SU-DHL-6 (cell line): ENCODE data around the gene SLC6A20.

Experiments used
- H2AFZ ChIP-seq: fragments of 200-600 bp; sonication (generic); 2 replicates; pipeline ENCODE4 v1.6.1; 2014; ENCODE audit warnings: low read depth, mild to moderate bottlenecking, moderate library complexity, mixed read lengths, antibody characterized with exemption, low read length; ENCODE audit not compliant: severe bottlenecking
- H3F3A ChIP-seq: fragments of 200-600 bp; shearing (Covaris generic); 2 replicates; pipeline ENCODE4 v1.6.0; 2016; ENCODE audit warnings: antibody characterized with exemption, mild to moderate bottlenecking; ENCODE audit not compliant: insufficient read depth
- H3K27ac ChIP-seq: fragments of 200-600 bp; sonication (generic); 2 replicates; pipeline ENCODE4 v1.5.1; 2016; ENCODE audit warnings: low read depth, mild to moderate bottlenecking, low read length, moderate library complexity, mixed read lengths
- H3K27me3 ChIP-seq: fragments of 200-600 bp; sonication (generic), shearing (Covaris generic); 2 replicates; pipeline ENCODE4 v1.6.0; 2014; ENCODE audit warnings: mild to moderate bottlenecking, low read length
- H3K36me3 ChIP-seq: fragments of 200-600 bp; sonication (generic); 2 replicates; pipeline ENCODE4 v1.6.1; 2014; ENCODE audit warnings: mild to moderate bottlenecking, low read length, mixed read lengths
- H3K4me2 ChIP-seq: fragments of 300-600, 200-600 bp; shearing (Covaris generic), sonication (generic); 2 replicates; pipeline ENCODE4 v1.6.0; 2014; ENCODE audit warnings: low read length, low read depth, mild to moderate bottlenecking; ENCODE audit not compliant: poor library complexity, severe bottlenecking
- H3K4me3 ChIP-seq: fragments of 200-600 bp; sonication (generic); 2 replicates; pipeline ENCODE4 v1.5.1; 2014; ENCODE audit warnings: antibody characterized with exemption, low read length, mild to moderate bottlenecking, mixed read lengths; ENCODE audit not compliant: insufficient read depth, poor library complexity, severe bottlenecking
- H3K79me2 ChIP-seq: fragments of 200-600 bp; sonication (generic); 2 replicates; pipeline ENCODE4 v1.6.1; 2014; ENCODE audit warnings: mild to moderate bottlenecking, low read length, moderate library complexity; ENCODE audit not compliant: insufficient read depth
- H3K9ac ChIP-seq: fragments of 200-600 bp; sonication (generic); 2 replicates; pipeline ENCODE4 v1.7.0; 2014; ENCODE audit warnings: mild to moderate bottlenecking, low read length
- H3K9me2 ChIP-seq: fragments of 200-600 bp; sonication (generic); replicated peaks from 2 replicates; pipeline ENCODE4 v1.6.1; 2014; ENCODE audit warnings: low read length; ENCODE audit not compliant: insufficient read depth
- H3K9me3 ChIP-seq: fragments of 200-600 bp; sonication (generic); 2 replicates; pipeline ENCODE4 v1.6.1; 2014; ENCODE audit warnings: low read length, mixed read lengths; ENCODE audit not compliant: insufficient read depth
- H4K20me1 ChIP-seq: fragments of 200-600 bp; sonication (generic); 2 replicates; pipeline ENCODE4 v1.6.1; 2014; ENCODE audit warnings: low read depth, mild to moderate bottlenecking, antibody characterized with exemption, low read length, moderate library complexity, mixed read lengths
- CTCF ChIP-seq: fragments of 200-600 bp; sonication (generic); IDR thresholded peaks from one replicate; pipeline ENCODE4 v1.5.1; 2017; ENCODE audit warnings: antibody characterized with exemption, mild to moderate bottlenecking, low read length, moderate library complexity; ENCODE audit not compliant: insufficient read depth, poor library complexity, severe bottlenecking
- EZH2phosphoT487 ChIP-seq: fragments of 200-600 bp; sonication (generic), shearing (Covaris generic); conservative IDR thresholded peaks from 2 replicates; pipeline ENCODE4 v1.6.1; 2018; ENCODE audit warnings: mild to moderate bottlenecking, antibody characterized with exemption, low read length, moderate library complexity, mixed read lengths

Gene SLC6A20

GRCh38 chr3:45841757-45842491 lies 45.6 kb upstream of the SLC6A20 start, which contains the start of gene LZTFL1:
TSS of gene LZTFL1 (minus strand) at chr3:45842119. CDS start at chr3:45841991, 128 bp downstream.
- peak within 1 kb of the TSS; percentile 75 for H3K4me3 ChIP-seq
- H4K20me1 ChIP-seq = no peaks in the 10 kb centered on the region
- no peak for TF ChIP-seq EZH2phosphoT487
- TF ChIP-seq CTCF = no peak
- H3K79me2 ChIP-seq = no peaks in the 10 kb centered on the region
- no peaks in the 10 kb centered on the region for H3K36me3 ChIP-seq
- H3K9me3 ChIP-seq = no peaks in the 10 kb centered on the region
- H3K27ac ChIP-seq = no peak within 1 kb of the TSS
- peak within 1 kb of the TSS; percentile 95 for H2AFZ ChIP-seq
- H3K9me2 ChIP-seq = no peaks in the 10 kb centered on the region; the same call in 1 of the 2 replicates
- H3K4me2 ChIP-seq = peak within 1 kb of the TSS; percentile 80
- no peaks in the 10 kb centered on the region for H3K27me3 ChIP-seq
- H3K9ac ChIP-seq = peak within 1 kb of the TSS; percentile 44
- H3F3A ChIP-seq = no peaks in the 10 kb centered on the region

GRCh38 chr3:45841420-45841756 lies 45.1 kb upstream of the SLC6A20 start:
- H3K27ac ChIP-seq = no peak overlapping the region
- H3K4me3 ChIP-seq = peak overlapping the region; percentile 75
- no peaks in the 10 kb centered on the region; the same call in 1 of the 2 replicates for H3K9me2 ChIP-seq
- H3K27me3 ChIP-seq = no peaks in the 10 kb centered on the region
- H3K9me3 ChIP-seq = no peaks in the 10 kb centered on the region
- peak overlapping the region; percentile 80 for H3K4me2 ChIP-seq
- peak overlapping the region; percentile 95 for H2AFZ ChIP-seq
- peak overlapping the region; percentile 44 for H3K9ac ChIP-seq
- TF ChIP-seq CTCF (no peak), EZH2phosphoT487 (no peak)
- no peaks in the 10 kb centered on the region for H4K20me1 ChIP-seq
- no peaks in the 10 kb centered on the region for H3F3A ChIP-seq
- no peaks in the 10 kb centered on the region for H3K79me2 ChIP-seq
- H3K36me3 ChIP-seq = no peaks in the 10 kb centered on the region

- H3K79me2 ChIP-seq = no peaks in the 10 kb centered on the region
- no peak overlapping the region for H3K4me3 ChIP-seq
- H4K20me1 ChIP-seq = no peaks in the 10 kb centered on the region
- H3K27ac ChIP-seq = no peak overlapping the region
- no peaks in the 10 kb centered on the region for H3K36me3 ChIP-seq
- no peak overlapping the region for H3K4me2 ChIP-seq
- H3F3A ChIP-seq = no peaks in the 10 kb centered on the region
- H2AFZ ChIP-seq = no peak overlapping the region
- no peak overlapping the region for H3K9ac ChIP-seq
- no peaks in the 10 kb centered on the region for H3K27me3 ChIP-seq
- TF ChIP-seq EZH2phosphoT487 (no peak), CTCF (no peak)
- H3K9me2 ChIP-seq = no peaks in the 10 kb centered on the region; the same call in 1 of the 2 replicates
- H3K9me3 ChIP-seq = no peaks in the 10 kb centered on the region
Measured at GRCh38 chr3:45838466-45838865, 42.1 kb upstream of the SLC6A20 start.
